Suppressor macrophage (primary cell): Measurements from ENCODE around the gene EFCAB7.

ENCODE experiments used
- DNase-seq, 4 experiments: peaks; one replicate each; pipeline ENCODE4 v3.0.0-alpha.2; 2020 to 2022
- total RNA-seq, 17 experiments: gene quantifications; one replicate each; lab custom pipeline; 2026; ENCODE audit warnings: mixed read lengths in 6 of 17, inconsistent platforms in 3 of 17; lab: John Stamatoyannopoulos, UW

The EFCAB7 gene
- 0.66 to 5.8 (median 2.4) reads per million in 17 experiments for total RNA-seq

DNA sequence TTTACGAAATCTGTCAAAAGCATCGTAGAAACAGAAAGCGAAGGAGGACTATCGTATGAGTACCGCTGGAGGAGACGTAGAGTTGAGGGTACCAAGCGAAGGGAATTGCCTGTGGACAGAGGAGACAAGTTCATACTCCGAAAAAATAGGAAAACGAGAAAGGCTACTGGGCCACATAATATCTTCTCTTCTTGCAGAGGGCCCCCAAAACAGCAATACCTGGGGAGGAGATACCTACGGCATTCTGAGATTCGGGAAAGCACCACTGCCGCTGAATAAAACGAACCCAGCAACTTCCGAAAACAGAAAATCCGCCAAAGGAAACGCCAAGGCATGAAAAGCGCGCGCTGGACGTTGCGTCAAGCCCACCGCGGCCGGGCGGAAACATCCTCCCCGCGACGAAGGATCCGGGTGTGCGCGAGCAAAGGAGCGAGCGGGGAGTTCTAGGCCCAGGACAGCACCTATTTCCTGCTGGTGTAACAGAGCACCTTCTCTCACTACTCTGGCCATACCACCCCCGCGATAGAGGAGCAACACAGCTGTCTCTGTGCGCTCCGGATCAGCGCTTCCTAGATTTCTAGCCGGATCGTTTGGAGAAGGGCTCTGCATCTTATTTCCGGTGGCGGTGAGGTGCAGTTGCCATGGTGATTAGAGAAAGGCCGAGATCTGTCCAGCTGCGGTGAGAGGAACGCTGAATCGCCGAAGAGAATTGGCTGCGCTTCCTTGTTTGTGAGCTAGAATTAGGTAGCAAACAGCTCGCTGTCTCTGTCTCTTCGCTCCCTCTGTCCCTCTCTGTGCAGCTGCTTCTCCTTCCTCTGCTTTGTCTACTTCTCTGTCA is at the start of gene EFCAB7, which contains the start of gene ITGB3BP:
TSS of gene EFCAB7 (plus strand) at position 635 of the 838 bp plus-strand sequence. CDS start 2,048 bp downstream, outside the sequence.
TSS of gene ITGB3BP (minus strand) at position 335 of the 838 bp plus-strand sequence. CDS start at position 243, 92 bp downstream.
- peak; percentile 88 to 95 (median 93) for DNase-seq

DNA sequence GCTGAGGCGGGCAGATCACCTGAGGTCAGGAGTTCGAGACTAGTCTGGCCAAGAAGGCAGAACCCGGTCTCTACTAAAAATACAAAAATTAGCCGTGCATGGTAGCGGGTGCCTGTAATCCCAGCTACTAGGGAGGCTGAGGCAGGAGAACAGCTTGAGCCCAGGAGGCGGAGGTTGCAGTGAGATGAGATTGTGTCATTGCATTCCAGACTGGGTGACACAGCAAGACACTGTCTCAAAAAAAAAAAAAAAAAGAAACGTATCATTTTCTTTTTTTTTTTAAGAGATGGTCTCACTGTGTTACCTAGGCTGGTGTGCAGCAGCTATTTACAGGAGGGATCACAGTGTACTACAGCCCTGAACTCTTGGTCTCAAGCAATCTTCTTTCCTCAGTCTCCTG is 47.6 kb upstream of the EFCAB7 start:
- no peak for DNase-seq

DNA sequence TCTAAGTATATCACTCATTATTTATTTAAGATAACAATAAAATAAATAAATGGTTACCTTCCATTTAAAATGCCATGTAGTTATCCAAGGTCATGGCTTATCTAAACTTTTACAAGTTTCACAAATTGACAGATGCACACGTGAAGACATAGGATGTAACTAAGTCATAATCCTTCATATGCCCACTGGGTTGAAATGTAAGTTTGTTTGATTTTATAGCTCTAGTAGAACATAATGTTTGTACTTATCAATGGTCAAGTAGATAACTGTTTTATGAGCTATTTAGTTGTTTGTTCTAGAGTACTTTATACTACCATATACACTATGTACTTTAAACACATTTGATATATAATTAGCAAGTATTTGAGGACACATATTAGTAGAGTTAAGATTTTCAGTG is 43.3 kb upstream of the EFCAB7 start:
- no peak for DNase-seq

DNA sequence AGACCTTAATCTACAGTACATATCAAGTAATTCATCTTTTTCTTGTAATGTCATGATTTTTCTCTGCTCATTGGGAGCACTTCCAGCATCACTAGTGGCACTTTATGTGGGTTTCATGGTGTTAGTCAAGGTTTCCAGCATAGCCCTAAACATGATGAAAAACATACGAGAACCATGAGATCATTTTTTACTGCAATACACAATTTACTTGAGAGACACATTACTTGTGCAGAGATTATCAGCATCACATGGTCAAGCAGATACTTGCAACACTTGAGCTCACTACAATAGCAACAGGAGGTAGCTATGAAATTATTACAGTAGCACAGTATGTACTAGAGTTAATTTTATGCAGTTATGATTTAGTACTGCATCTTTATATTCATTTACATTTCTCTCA is 36.7 kb upstream of the EFCAB7 start:
- DNase-seq, result no peak

DNA sequence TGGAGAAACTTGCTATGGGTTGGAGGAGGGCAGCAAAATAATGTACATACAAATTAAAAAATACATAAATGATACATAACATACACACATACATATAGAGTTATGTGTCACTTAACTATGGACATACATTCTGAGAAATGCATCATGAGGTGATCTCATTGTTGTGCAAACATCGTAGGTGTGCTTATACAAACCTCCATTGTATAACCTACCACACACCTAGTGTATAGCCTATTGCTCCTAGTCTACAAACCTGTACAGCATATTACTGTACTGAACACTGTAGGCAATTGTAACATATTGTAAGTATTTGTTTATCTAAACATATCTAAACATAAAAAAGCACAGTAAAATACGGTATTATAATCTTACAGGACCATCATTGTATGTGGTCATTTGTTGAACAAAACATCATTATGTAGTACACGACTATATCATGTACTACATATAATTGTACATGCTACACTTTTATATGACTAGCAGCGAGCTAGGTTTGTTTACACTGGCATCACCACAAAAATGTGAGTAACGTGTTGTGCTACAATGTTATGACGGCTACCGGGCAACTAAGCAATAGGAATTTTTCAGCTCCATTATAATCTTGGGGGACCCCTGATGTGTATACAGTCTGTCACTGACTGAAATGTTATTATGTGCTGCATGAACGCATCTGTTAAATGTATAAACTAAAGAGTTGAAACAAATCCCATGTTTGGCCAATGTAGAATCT is 35.8 kb upstream of the EFCAB7 start:
- no peak for DNase-seq

DNA sequence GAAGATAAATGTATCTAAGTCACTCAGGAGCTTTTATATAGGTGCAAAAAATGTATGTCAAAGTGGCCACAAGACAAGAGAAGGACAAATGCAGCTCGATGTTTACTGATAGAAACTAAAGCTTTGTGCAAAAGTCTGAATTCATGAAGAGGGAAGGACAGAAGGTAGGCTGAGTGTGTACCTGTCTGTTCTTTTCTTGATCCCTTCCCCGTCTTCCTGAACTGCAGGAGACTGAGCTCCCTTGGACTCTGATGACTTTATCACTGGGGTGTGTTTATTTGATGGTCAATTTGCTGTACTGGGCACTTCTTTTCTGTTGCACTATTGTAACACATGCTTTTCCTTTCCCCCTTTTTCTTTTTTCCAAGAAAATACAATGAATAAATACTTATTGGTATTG is 25.7 kb upstream of the EFCAB7 start:
- no peak for DNase-seq

- DNase-seq, result no peak
Observed at GRCh38 chr1:63498106-63498505, 25.2 kb upstream of the EFCAB7 start.

DNA sequence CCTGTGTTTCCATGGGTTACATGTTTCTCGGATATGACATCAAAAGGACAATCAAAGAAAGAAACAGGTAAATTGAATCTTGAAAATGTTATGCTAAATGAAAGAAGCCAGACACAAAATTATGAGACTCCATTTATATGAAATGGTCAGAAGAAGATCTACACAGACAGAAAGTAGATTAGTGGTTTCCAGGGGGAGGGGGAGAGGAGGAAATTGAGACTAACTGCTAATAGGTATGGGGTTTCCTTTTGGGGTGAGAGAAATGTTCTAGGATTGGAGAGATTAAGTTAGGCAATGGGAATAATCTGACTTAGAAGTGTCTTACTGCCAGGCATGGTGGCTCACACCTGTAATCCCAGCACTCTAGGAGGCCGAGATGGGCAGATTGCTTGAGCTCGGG is 22.1 kb upstream of the EFCAB7 start:
- DNase-seq, result no peak

- DNase-seq, result no peak
Observed at GRCh38 chr1:63506782-63507181, 16.5 kb upstream of the EFCAB7 start.

DNA sequence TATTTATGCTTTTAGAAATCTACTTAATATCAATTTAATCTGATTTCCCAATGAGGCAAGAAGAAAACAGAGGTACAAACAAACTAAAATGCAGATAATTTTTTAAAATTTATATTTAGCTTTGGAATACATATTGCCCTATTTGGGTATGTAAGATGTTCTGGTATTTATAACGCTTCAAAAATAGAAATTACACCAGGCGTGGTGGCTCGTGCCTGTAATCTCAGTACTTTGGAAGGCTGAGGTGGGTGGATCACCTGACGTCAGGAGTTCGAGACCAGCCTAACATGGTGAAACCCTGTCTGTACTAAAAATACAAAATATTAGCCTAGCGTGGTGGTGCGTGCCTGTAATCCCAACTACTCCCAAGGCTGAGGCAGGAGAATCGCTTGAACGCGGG is 13.6 kb upstream of the EFCAB7 start:
- no peak for DNase-seq

DNA sequence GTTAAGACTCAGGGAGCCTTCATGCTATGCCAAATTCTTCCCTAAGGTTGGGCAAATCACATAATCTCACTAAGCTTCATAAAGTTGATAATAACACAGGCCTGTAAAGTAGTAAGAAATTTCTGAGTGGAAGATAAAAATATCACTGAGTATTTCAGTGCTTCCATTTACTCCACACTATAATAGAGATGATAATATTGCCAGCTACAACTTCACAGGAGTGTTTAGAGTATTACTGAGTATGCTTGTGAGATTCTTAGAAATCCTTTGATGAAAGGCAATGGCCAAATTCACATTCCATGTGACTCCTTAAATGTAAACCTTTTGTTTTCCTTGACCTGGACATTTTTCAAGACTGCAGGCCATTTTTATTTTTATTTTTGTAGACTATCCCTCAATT is 10.7 kb upstream of the EFCAB7 start:
- no peak for DNase-seq

- no peak for DNase-seq
Observed at GRCh38 chr1:63516629-63517028, 6.7 kb upstream of the EFCAB7 start.

DNA sequence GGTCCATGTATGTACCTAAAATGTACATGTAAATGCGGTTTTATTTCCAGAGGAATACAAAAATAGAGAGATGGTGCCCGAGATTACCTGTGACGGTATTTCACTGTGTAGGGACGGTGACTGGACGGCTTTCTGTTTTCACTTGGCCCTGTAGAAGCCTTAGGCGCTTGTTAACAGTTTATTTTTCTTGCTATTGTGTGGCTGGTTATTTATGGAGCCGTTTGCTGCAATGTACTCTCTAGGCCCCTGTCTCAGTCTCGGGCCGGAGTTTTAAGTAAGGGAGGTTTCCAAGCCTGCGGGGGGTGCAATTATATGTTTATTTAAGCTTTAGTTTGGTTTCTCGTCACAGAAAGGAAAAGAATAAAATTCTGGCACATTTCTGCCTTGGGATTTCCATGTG is 413 bp downstream of the EFCAB7 start:
- DNase-seq, result peak in 2 of 4 experiments; percentile 4 to 12

GRCh38 chr1:63524201-63524600 is 876 bp downstream of the EFCAB7 start:
- no peak for DNase-seq

GRCh38 chr1:63532727-63533126 is 9.4 kb downstream of the EFCAB7 start:
- no peak for DNase-seq

DNA sequence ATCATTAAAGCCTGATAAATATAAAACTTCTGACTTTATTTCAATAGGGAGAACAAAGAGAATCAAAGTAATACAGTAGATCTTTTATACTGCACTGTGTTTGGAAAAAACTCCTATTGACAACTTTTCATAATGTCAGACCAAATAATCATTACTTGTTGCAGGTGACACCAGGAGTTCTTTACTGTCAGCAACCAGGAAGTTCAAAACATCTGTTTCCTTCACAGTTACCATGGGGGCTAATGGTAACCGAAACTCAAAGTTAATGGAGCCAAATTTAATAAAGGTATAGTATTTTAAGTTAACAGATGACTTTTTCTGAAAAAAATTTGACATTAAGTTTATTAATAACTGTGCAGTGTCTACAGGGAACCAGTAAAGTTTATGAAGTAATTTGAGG is 10.6 kb downstream of the EFCAB7 start:
- DNase-seq, result no peak

DNA sequence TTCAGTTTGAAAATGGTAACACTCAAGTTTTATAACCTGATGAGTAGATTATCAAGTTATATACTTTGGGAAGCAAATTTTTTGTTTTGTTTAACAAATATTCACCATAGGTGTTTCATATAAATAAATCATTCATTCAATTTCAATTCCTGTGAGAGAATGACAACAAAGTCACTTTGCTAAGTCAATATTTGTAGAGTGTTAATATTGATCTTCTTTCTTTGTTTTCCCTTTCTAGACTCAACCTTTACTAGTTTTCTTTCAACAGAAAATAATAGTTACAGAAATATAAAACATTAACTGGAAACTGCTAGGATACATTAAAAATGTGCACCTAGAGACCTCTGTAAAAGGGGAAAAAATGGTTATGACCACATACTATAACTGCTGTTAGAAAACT is 11.1 kb downstream of the EFCAB7 start:
- no peak for DNase-seq

DNA sequence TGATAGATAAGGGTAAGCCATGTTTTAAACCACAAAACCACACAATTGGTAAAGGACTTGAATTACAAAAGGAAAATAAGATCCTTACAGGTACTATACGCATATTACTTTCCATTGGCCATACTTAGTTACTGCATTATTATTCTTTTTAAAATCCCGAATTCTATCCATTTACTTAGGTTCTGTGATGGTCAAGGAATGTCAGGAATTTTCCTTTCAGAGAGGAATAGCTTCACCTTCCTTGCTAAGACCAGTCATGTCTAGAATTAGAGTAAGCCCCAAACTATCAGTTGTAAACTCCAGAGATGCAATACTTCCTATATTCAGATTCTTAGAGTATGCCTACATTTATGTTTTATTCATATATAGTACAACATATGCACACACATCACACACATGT is 13.7 kb downstream of the EFCAB7 start:
- no peak for DNase-seq

GRCh38 chr1:63537940-63538339 is 14.6 kb downstream of the EFCAB7 start:
- DNase-seq, result peak in 2 of 4 experiments; percentile 32 to 40

DNA sequence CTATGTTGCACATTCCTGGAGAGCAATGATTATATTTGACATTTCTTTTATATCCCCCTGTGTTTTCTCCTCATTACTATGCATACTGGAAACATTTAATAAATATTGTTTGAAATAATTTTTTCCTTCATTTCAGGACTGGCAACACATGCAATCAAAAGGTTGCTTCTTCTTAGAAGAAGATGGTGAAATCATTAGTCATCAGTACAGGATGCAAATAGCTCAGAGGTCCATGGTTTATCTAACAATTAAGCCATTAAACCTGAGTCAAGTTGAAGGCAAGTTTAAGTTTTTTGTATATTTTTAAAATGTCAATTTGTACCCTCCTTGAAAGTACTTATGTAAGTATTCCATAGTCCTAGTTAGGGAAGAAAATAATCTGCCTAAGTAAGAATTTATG is 22.5 kb downstream of the EFCAB7 start:
- DNase-seq, result peak in 2 of 4 experiments; percentile 13 to 27

DNA sequence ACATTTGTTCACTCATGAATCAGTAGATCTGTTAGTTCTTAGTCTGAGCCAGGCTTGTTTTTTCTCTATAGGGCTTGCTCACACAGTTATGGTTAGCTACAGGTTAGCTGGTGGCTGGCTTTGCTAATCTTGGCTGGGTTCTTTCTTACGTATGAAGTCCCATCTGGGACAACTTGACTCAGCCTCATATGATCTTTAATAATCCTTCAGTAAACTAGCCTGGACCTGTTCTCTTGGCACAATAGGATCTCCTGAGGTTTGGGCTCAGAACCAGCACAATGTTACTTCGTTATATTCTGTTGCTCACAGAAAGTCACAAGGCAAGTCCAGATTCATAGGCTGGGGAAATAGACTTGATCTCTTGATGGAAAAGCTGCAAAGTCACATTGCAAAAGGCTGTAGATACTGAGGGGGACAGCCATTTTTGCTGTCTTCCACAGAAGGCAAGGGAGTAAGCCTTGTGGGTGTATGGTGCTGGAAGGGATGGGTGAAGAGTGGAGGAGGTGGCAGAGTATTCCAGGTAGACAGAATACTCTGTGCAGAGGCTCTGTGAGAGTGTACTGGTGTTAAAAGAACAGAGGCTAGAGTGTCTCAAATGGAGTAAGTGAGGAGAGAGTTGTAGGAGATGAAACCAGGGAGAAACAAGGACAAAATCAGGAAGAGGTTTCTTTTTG is 24.4 kb downstream of the EFCAB7 start:
- no peak for DNase-seq

DNA sequence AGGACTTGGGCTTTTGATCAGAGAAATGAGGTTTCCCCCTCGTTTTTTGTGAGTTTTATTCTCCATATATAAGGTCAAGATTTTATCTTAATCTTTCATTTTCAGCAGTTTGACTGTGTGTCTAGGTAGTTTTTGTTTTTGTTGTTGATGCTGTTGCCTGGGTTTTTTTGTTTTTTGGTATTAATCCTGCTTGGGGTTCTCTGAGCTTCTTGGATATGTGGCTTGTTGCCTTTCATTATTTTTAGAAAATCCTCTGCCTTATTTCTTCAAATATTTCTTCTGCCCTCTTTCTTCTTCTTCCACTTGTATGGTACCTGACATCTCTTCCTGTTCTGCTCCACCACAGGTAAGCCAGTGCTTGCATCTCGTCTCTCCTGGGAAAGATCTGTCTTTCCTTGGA is 25.0 kb downstream of the EFCAB7 start:
- no peak for DNase-seq

DNA sequence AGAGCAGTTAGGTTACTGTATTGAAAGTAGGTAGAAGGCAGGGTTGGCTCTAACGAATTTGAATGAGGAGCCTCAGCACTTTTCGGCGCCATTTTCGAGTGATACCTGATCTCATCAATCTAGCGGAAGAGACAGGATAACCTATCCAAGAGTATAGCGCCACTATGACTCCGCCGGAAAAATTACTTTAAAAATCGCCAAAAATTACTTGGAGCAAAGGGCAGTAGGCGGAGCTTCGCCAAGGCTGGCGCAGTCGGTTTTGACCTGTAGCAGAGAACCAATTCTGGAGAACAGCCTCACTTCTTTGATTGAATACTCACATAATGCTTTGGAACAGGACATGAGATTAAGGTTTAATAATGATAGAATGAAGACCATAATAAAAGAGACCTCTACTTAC is 25.6 kb downstream of the EFCAB7 start:
- DNase-seq, result no peak
